Liver (tissue), 9 donors: ENCODE data around the gene SLC25A34. TPM values are rescaled to one million over a fixed set of nuclear protein-coding genes. Genes with fewer than 3 reads are reported as not detected.

ENCODE experiments used
- DNase-seq: peaks from one replicate; pipeline ENCODE4 v3.0.0-alpha.2; 2017; ENCODE audit warnings: low spot score
- H3K27ac ChIP-seq, 2 donors: one replicate each; pipeline ENCODE4 v1.7.0; 2013; ENCODE audit warnings: inconsistent platforms in 2 of 2, low read length in 2 of 2, control low read depth in 1 of 2, low read depth in 1 of 2, mild to moderate bottlenecking in 1 of 2
- H3K27me3 ChIP-seq, 4 donors: one replicate each; pipeline versions ENCODE4 v1.6.1 to v1.7.0; 2013; ENCODE audit warnings: low read length in 3 of 4, inconsistent platforms in 1 of 4, mild to moderate bottlenecking in 1 of 4, moderate library complexity in 1 of 4; ENCODE audit not compliant: control insufficient read depth in 4 of 4, insufficient read depth in 4 of 4
- H3K36me3 ChIP-seq, 4 donors: one replicate each; pipeline versions ENCODE4 v1.6.1 to v1.7.0; 2013; ENCODE audit warnings: low read length in 3 of 4, mild to moderate bottlenecking in 3 of 4, low read depth in 1 of 4, moderate library complexity in 1 of 4; ENCODE audit not compliant: control insufficient read depth in 4 of 4, insufficient read depth in 3 of 4
- H3K4me1 ChIP-seq, 4 donors: one replicate each; pipeline versions ENCODE4 v1.6.1 to v1.7.0; 2013; ENCODE audit warnings: low read length in 3 of 4, mild to moderate bottlenecking in 3 of 4, moderate library complexity in 1 of 4; ENCODE audit not compliant: control insufficient read depth in 4 of 4, insufficient read depth in 4 of 4
- H3K4me3 ChIP-seq, 3 donors: one replicate each; pipeline versions ENCODE4 v1.6.1 to v1.7.0; 2013; ENCODE audit warnings: low read length in 3 of 3, control low read depth in 1 of 3, low read depth in 1 of 3, mild to moderate bottlenecking in 1 of 3
- H3K9ac ChIP-seq, 2 donors: one replicate each; pipeline ENCODE4 v1.7.0; 2013; ENCODE audit warnings: low read length in 2 of 2, mild to moderate bottlenecking in 2 of 2, moderate library complexity in 2 of 2, control low read depth in 1 of 2, low read depth in 1 of 2
- H3K9me3 ChIP-seq, 4 donors: one replicate each; pipeline versions ENCODE4 v1.6.1 to v1.7.0; 2013; ENCODE audit warnings: low read length in 3 of 4; ENCODE audit not compliant: control insufficient read depth in 4 of 4
- FOXA1 ChIP-seq: IDR thresholded peaks from 2 replicates; pipeline ENCODE4 v1.6.1; 2016; ENCODE audit warnings: antibody characterized with exemption
- FOXA2 ChIP-seq: IDR thresholded peaks from 2 replicates; pipeline ENCODE4 v1.6.1; 2016; ENCODE audit warnings: antibody characterized with exemption
- GABPA ChIP-seq, 2 donors: IDR thresholded peaks in 1 of 2; conservative IDR thresholded peaks in 1 of 2; 2 replicates each; pipeline ENCODE4 v1.6.1; 2016; ENCODE audit warnings: antibody characterized with exemption in 2 of 2, mild to moderate bottlenecking in 1 of 2, moderate library complexity in 1 of 2
- HNF4A ChIP-seq, 2 donors: conservative IDR thresholded peaks; 2 replicates each; pipeline ENCODE4 v1.6.1; 2016; ENCODE audit warnings: antibody characterized with exemption in 2 of 2, mild to moderate bottlenecking in 2 of 2
- HNF4G ChIP-seq: IDR thresholded peaks from 2 replicates; pipeline ENCODE4 v1.6.1; 2016; ENCODE audit warnings: antibody characterized with exemption
- NR2F2 ChIP-seq: IDR thresholded peaks from 2 replicates; pipeline ENCODE4 v1.6.1; 2016; ENCODE audit warnings: antibody characterized with exemption
- RAD21 ChIP-seq, 2 donors: IDR thresholded peaks; 2 replicates each; pipeline ENCODE4 v1.6.1; 2016; ENCODE audit warnings: antibody characterized with exemption in 2 of 2, mild to moderate bottlenecking in 2 of 2
- RXRA ChIP-seq, 2 donors: IDR thresholded peaks; 2 replicates each; pipeline ENCODE4 v1.6.1; 2017 to 2018; ENCODE audit warnings: antibody characterized with exemption in 2 of 2, mild to moderate bottlenecking in 1 of 2
- SP1 ChIP-seq: IDR thresholded peaks from 2 replicates; pipeline ENCODE4 v1.6.1; 2018; ENCODE audit warnings: antibody characterized with exemption, mild to moderate bottlenecking
- TAF1 ChIP-seq: conservative IDR thresholded peaks from 2 replicates; pipeline ENCODE4 v1.6.1; 2016; ENCODE audit warnings: antibody characterized with exemption, mild to moderate bottlenecking
- YY1 ChIP-seq: IDR thresholded peaks from 2 replicates; pipeline ENCODE4 v1.6.1; 2016; ENCODE audit warnings: antibody characterized with exemption, mild to moderate bottlenecking
- WGBS: extraction: QIAGEN DNeasy Blood & Tissue Kit; methylation state at CpG from one replicate; pipeline ENCODE4 v1.1.7; 2013; 5-methylcytosine and 5-hydroxymethylcytosine counted together
- polyA plus RNA-seq, 2 donors: library from polyadenylated mRNA; stranded (reverse) in 1 of 2; unstranded in 1 of 2; fragments of 200-250 nt in 1 of 2; fragments of >200 nt in 1 of 2; fragmentation: Nextera tagmentation in 1 of 2; extraction: Ambion mirVana in 1 of 2; gene quantifications; one replicate each; pipeline versions ENCODE4 v1.2.1 to v1.2.3, GENCODE V29; 2013 to 2015
- total RNA-seq, 2 donors: library from RNA; depleted of rRNA; stranded (reverse); fragments of >200 nt; gene quantifications; one replicate each; pipeline ENCODE4 v1.2.3, GENCODE V29; 2014
- TF ChIP-seq, protein P1 (sequence below): IDR thresholded peaks from 2 replicates; pipeline ENCODE4 v1.6.1; 2016; ENCODE audit warnings: antibody characterized with exemption
- TF ChIP-seq, protein P2 (sequence below): IDR thresholded peaks from 2 replicates; pipeline ENCODE4 v1.6.1; 2016; ENCODE audit warnings: antibody characterized with exemption
- donor health status: healthy.
- donor health status: healthy.
- donor health status: healthy.
- donor health status: healthy.
- donor health status: healthy.

Gene SLC25A34
- total and polyA plus RNA-seq, 4 donors = 0.79 to 7.3 (median 2.4) TPM

DNA sequence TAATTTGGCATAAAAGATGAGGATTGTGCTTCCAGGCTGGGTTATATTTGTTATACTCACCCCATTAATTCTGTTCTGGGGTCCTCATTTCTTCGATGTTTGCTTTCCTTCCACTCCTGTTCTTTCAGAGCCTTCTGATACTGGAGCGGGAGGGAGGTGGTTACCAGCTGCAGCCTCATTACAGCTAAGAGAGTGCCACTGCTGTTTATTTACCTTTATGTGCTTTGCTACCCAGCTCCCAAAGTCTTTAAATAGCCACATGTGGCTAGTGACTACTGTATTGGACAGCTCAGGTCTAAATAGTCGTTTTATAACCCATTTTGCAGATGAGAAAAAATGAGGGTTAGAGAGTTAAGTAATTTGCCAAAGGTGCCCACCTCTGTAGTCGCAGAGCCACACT lies 26.8 kb upstream of the SLC25A34 start:
- no peak overlapping the region for H3K9ac ChIP-seq
- H3K27me3 ChIP-seq = no peaks in the 10 kb centered on the region
- no peaks in the 10 kb centered on the region for H3K9me3 ChIP-seq
- H3K4me3 ChIP-seq = no peak overlapping the region
- WGBS = 98% methylated on average over 4 of the region's 4 CpGs
- no peaks in the 10 kb centered on the region for H3K4me1 ChIP-seq
- no peak for DNase-seq
- no peaks in the 10 kb centered on the region for H3K36me3 ChIP-seq
- no peak overlapping the region for H3K27ac ChIP-seq
- no peak for TF ChIP-seq SP1
- no peak for TF ChIP-seq RXRA (IDR thresholded peaks at IDR 0.05)
- TF ChIP-seq RAD21 (IDR thresholded peaks at IDR 0.05) = no peak
- no peak for TF ChIP-seq FOXA1
- TF ChIP-seq, protein P1, sequence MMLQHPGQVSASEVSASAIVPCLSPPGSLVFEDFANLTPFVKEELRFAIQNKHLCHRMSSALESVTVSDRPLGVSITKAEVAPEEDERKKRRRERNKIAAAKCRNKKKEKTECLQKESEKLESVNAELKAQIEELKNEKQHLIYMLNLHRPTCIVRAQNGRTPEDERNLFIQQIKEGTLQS = no peak
- no peak for TF ChIP-seq YY1
- TF ChIP-seq HNF4G = no peak
- TF ChIP-seq NR2F2 = no peak
- no peak for TF ChIP-seq TAF1
- TF ChIP-seq, protein P2, sequence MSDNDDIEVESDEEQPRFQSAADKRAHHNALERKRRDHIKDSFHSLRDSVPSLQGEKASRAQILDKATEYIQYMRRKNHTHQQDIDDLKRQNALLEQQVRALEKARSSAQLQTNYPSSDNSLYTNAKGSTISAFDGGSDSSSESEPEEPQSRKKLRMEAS = no peak
- no peak for TF ChIP-seq HNF4A (conservative IDR thresholded peaks at IDR 0.05)
- TF ChIP-seq GABPA (IDR thresholded peaks at IDR 0.05 in 1 of 2, conservative IDR thresholded peaks at IDR 0.05 in 1 of 2) = no peak

DNA sequence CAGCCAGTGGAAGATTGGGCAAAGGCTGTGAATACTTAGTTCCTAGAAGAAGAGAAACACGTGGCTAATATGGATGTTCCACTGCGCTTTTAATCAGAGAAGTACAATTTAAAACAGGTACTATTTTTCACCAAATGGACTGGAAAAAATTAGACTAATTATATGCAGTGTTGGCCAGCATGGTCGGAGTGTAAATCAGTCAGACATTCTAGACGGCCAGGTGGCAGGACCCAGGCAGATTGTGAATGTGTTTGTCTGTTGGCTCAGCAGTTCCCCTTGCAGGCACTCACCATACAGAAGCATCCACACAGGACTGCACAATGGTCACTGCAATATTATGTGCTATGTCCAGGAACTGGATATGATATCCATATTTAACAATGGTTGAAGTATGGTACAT lies 23.9 kb upstream of the SLC25A34 start:
- Histone ChIP-seq H3K9ac (no peak overlapping the region), H3K4me3 (no peak overlapping the region), H3K4me1 (peaks cover 0 to 6% (median 0%) of the 10 kb centered on the region in 4 donors), H3K27ac (no peak overlapping the region), H3K9me3 (no peaks in the 10 kb centered on the region), H3K36me3 (peaks cover 0 to 9% (median 0%) of the 10 kb centered on the region in 4 donors), H3K27me3 (no peaks in the 10 kb centered on the region)
- 90% methylated on average over 4 of the region's 4 CpGs for WGBS
- no peak for DNase-seq
- TF ChIP-seq NR2F2 = no peak
- TF ChIP-seq, protein P1 = no peak
- no peak for TF ChIP-seq SP1
- TF ChIP-seq TAF1 = no peak

DNA sequence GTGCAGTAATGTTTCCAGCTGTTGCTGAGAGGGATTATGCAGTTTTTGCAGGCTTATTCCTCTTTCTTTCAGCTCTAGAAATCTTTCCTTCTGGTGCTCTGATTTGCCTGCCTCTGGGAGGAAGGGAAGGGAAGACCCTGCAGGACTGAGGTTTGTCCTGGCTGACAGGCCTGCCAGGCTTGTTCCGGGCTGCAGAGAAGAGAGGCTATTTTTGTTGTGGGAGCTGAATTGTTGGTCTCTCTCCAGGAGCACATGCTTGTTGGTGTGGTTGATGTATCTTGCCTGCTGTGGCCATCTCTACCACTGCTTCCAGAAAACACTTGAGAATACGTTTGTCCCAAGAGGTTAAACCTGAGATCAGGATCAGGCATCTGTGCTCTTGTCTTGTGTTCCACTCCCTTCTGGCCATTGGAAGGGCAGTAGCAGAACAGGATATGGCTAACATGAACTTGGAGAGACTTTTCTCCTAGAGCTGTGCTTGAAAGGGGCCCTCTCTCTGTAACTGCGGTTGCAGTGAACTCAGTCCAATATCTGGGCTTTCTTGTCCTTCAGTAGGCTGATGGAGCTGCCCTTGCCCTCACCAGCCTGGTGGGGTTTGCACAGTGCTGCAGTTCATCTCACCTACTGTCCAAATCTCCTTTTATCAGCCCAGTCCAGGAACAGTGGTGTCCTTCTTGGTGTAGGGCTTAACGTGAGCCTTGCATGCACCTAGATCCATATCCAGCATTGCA lies 21.5 kb upstream of the SLC25A34 start:
- H3K9ac ChIP-seq = no peak overlapping the region
- no peaks in the 10 kb centered on the region for H3K9me3 ChIP-seq
- WGBS = 84% methylated on average over 4 of the region's 4 CpGs
- H3K4me3 ChIP-seq = no peak overlapping the region
- peaks cover 0 to 9% (median 3%) of the 10 kb centered on the region in 4 donors for H3K36me3 ChIP-seq
- no peak for DNase-seq
- H3K27me3 ChIP-seq = no peaks in the 10 kb centered on the region
- peaks cover 0 to 18% (median 13%) of the 10 kb centered on the region in 4 donors for H3K4me1 ChIP-seq
- no peak overlapping the region for H3K27ac ChIP-seq
- no peak for TF ChIP-seq FOXA2
- TF ChIP-seq HNF4A (conservative IDR thresholded peaks at IDR 0.05) = no peak
- no peak for TF ChIP-seq RXRA (IDR thresholded peaks at IDR 0.05)
- TF ChIP-seq, protein P2 = no peak
- TF ChIP-seq RAD21 (IDR thresholded peaks at IDR 0.05) = peak in 1 of 2 donors; percentile 20
- TF ChIP-seq GABPA (IDR thresholded peaks at IDR 0.05 in 1 of 2, conservative IDR thresholded peaks at IDR 0.05 in 1 of 2) = no peak
